Measurements from ENCODE around the gene LIN7A.

Gene LIN7A

DNA sequence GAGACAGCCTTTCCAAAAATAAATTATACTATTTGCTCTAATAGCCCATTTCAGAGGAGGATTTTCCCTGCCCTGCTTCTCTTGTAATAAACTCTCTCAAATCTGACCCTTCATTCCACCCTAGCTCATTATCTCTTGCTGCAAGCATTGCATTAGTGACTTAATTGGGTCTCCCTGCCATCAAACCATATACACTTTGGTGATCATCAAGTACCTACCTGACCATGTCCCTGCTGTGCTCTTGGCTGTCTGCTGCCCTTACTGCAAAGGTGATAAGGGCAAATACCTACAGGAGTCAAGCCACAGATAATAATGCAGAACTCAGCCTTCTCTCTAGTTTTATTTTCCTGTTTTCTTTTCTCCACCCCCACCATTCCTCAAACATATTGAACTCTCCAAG lies 88.4 kb downstream of the LIN7A start:
- no peak for DNase-seq

DNA sequence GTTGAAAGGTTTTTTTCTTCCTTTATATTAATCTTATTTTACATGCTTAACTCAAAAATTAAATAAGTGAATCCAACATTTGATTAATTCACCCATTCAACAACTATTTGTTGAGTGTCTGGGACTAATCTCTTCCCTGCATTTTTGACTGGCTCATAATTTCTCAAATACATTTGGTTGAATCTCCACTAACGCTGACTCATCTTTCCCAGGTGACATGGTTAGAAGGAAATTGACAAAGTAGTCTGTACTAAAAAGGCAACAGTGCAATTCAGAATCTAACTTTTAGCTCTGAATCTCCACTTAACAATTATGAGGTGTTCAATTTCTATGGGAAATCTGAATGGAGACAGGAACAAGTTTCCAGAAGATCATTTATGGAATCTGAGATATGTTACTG lies 88.9 kb downstream of the LIN7A start:
- no peak for DNase-seq

DNA sequence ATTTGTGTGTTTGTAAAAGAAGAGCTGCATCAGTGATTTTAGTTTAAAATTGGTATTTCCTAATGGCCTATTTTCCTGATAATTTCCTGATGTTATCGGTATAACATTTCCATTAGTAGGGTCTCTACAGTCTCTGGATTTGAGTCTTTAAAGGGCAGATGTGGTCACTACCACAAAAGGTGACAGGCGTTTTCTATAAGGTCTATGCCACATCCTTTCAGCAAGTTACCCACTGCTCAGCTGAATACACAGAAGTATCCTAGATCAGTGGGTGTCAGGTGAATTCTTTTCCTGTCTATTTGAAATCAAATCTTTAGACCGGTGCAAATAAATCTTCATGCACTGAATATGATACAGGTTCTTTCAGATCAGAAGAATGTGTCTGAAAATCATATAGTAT lies 90.2 kb downstream of the LIN7A start:
- no peak for DNase-seq

DNA sequence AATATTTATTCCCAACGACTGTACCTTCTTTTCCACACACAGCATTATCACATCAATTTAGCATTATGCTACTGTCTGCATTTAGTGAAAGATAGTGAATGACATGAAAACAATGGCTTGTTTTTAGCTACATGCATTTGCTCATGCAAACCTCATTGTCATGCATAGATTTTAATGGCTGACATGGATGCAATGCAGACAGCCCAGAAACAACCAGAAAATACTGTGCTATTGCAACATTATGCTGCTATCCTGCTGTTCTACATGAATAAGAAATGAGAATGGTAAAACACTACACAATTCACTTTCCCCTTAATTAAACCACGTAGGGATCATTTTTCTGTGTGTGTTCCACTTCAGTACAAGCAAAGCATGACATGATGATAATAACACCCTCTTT lies 90.8 kb downstream of the LIN7A start:
- no peak for DNase-seq

DNA sequence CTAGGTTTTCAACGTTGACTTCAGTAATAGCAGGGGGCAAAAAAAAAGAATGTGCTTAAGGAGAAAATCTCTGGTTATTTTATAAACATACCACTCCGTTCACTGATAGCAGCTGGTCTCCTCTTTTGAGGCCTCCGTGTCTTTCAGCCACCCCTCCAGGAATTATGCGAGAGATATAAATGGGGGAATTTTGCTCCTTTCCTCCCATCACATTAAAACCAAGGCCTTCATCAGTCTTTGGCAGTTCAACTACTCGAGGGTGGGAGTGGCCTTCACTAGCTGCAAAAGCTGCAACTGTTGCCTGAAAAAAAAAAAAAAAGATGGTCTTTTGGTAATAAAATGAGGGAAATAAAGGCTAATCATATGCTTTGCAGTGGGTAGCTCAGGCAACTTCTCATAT lies 92.1 kb downstream of the LIN7A start:
- DNase-seq: no peak

DNA sequence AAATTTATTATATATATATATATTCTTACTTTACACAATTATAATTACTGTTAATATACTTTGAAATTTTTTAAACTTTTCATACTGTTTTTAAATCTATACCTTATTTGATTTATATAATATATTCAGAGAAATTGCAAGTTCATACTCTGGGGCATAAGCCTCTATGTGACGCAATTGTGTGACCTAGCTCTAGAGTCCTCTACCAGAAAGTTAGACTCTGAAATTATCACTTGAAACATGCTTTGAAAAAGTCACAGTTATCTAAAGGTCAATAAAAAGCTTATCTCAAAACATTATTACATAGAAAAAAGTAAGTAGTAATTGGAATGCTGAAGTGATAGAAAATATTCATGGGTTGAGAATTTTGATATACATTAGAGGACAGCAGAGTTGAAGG lies 93.8 kb downstream of the LIN7A start:
- no peak for DNase-seq

DNA sequence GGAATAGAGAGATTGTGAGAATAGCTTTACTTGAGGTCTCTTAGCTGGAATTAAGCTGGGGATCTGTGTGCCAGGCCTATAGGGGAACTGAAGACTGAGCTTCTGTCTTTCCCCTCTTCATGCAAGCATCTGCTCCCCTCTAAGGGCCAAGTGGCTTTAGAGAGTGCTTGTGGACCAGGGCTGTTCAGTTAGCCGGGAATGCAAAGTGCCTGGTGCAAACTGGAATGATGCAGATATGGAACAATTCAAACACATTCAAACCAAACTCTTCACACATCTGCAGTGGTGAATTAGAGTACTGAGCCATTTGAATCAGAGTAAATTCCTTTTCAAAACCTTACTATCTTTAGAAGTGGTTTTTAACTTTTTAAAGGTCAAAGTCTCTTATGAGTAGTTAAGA lies 99.0 kb downstream of the LIN7A start:
- DNase-seq: no peak

DNA sequence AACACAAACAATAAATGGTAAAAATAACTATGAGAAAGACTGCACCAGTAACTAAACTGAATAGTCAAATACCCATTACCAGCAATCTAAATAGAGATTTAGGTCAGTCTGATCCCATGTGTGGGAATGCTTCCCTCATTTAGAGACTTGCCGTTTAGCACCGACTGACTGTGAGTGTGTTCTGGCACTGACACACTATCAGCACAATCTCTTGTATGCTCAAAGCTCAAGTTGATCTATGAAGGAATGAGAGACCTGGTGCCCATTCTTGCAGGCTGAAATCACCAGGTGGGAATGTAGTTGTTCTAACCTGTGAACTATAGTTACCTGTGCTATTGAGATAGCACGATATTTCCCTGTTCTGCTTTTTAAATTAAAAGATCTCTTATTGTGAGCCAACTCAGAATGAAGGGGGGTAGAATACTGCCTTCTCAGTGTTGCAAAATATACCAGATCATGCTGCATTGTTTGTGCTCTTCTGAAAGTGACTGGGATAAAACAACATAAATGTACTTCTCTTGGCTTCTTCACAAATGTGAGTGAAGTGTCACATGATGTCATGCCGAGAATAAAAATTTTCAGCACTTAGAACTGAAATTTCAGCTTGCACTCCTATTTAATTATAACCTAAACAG lies 99.6 kb downstream of the LIN7A start:
- no peak for DNase-seq

DNA sequence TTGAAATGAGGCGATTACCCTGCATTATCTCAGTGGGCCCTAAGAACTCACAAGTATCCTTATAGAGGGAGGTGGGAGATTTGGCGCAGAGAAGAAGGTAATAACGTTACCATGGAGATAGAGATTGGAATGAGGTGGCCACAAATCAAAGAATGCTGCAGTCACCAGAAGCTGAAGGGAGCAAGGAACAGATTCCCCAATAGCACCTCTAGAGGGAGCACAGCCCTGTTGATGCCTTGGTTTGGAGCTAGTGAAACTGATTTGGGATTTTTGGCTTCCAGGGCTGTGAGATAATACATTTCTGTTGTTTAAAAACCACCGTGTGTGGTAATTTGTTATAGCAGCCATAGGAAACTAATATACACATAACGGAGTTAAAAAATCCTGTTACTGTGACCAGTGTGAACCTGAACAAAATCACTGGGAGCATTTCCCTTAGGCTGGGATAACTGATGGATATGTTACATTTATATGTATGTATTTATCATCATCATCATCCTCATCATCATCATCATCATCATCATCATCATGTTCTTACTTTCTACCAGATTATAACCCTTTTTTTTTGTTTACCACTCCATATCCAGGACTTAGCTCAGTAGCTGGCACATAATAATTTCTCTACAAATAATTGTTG lies 100.3 kb downstream of the LIN7A start:
- peak; percentile 50 for DNase-seq

DNA sequence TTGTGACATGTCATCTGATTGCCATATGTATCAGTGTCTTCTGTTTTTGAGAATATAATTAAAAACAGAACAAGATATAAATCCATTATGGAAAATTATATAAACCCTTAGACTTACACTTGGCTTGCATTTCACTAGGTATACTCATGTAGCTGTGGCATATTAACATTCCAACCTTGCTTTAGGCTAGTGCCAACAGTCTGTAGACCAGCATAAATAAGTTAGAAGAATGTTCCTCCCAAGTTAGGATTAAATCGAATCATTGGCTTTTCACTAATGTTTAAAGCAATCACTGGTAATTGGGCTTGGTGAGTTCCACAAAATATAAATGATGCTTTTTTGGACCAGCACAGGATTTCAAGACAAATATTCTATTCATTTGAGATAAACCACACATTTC lies 103.0 kb downstream of the LIN7A start:
- DNase-seq: no peak

DNA sequence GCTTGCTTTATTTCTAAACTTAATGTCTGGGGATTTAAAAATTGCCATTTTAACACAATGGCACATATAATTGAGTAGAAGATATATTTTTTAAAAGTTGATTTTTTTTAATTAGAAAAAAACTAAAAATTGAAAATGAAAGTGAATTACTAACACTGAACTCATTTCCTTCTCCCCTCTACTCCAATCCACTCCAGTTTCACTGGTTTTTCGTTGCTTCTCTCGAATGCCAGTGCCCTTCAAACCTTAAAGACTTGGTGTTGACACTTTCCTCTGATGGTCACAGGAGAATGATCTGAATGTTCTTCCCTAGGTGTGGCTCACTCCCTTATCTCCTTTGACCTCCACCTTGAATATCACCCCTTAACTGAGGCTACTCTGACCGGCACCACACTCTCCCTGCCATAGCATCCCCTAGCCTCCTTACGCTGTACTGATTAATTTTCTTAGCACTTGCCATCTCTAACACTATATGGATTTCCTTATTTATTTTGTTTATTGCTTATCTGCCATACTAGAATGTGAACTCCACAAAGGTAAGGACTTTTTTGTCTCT lies 107.1 kb downstream of the LIN7A start:
- no peak for DNase-seq

DNA sequence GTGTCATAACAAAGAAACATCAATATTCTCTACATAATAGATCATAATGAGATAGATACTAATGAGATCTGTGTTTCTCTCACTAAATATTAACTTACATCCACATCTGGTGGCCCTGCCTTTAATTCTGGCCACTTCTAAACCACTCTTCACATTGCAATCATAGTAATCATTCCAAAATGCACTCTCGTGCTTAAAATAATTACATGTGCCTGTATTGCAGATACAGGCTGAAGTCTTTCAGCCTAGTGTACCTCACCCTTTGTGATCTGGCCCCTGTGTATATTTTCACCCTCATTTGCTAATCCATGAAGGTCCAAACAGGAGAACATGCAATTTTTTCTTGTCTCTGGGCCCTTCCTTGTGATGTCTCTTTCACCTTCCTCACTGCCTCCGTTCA lies 108.0 kb downstream of the LIN7A start:
- no peak for DNase-seq

DNA sequence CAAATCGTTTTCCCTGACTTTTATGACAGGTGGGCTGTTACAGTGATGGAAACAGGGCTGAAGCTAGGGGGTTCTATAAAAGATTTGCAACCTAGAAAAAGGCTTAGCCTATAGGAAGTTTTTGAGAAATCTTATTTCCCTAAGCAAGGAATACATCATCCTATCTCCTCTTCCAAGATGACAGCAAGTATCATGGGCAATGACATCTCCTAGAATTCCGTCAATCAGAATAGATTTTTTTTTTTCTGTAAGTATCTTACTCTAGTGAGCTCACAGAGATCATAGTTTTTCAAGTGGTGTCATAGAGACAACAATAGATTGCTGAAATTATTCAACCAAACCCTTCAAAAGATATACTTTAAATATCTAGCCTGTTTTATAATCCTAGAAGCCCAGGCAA lies 112.2 kb downstream of the LIN7A start:
- no peak for DNase-seq

DNA sequence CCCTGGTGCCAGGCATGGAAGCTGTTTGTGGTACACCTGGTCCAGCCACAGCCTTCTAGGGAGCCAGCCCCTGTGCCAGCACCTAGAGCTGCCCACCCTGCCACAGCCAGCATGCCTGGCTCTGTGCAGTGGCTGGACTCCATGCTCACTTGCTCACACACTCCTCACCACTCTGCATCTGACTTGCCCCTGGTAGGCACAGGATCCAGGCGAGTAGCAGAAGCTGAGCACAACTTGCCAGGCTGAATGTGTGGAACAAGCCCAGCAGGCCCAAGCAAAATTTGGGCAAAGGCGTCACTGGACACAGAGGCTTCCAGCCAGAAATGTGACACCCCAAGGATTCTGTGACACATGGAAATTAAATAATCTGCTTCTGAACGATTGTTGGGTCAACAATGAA lies 114.3 kb downstream of the LIN7A start:
- no peak for DNase-seq

DNA sequence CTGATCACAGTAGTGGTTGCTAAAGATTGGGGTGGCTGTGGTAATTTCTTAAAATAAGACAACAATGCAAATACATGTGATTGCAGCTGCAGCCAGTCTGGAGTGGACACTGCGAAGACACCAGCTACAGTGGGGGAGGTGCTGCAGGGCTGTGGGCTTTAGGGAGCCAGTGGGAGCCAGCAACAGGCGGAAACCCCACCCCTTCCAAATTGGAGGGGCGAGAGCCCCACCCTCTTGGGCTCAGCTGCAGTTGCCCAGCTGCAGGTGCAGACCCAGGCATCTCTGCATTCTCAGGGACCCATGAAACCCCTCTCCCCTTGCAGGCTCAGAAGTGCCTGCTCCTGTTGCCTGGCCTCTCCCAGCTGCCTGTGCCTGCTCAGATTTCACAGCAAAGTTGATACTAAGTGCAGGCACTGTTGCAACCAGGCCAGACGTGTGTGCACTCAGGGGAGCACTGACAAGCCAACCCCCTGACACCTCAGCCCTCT lies 116.2 kb downstream of the LIN7A start:
- no peak for DNase-seq

DNA sequence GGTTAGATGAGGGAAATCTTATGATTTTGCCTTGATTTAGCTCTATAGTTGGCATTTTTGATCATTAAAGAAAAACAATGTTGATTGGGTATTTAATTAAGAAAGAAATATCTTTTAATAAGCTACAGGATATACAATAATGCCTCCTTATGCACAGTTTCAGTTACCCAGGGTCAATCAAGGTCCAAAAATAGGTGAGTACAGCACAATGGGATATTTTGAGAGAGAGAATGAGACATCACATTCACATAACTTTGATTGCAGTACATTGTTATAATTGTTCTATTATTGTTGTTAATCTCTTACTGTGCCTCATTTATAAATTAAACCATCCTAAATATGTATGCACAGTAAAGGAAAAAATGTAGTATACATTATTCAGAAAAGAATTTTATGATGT lies 118.9 kb downstream of the LIN7A start:
- DNase-seq: no peak

DNA sequence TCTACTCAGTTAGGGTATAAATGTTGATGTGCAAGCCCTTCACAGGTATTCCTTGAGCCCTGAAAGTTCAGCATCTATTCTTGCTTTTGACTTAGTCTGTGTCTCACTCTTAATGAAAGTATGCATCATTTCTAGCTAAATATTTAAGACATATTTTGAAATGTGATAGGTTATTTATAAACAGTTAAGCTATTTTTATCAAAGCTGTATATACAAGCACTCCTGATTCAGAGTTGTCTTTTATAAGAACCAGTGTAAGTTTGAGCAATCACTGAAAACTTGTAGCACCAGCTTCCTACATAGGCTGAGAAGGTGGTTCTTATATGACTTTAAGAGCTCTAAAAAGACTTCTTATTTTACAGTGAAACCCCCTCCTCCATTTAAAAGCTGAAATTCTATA lies 122.4 kb downstream of the LIN7A start:
- no peak for DNase-seq

DNA sequence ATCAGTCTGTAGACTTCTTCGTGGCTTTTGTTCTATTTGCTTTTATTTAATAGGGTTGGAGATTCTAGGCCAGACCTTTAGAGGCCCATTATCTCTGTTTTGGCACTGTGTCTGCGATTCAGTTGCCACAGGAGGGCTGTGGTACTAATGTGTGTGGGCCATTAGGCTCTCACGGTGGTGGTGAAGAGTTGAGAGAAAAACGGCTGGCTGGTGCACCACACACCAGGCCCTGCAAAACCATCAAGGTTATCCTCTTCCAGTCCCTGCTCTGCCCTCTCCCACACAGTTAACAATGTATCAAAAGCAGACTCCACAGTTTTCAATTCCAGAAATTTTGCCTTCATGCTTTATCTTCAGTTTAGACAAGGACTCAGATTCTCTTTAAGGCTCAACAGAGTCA lies 123.3 kb downstream of the LIN7A start:
- no peak for DNase-seq

DNA sequence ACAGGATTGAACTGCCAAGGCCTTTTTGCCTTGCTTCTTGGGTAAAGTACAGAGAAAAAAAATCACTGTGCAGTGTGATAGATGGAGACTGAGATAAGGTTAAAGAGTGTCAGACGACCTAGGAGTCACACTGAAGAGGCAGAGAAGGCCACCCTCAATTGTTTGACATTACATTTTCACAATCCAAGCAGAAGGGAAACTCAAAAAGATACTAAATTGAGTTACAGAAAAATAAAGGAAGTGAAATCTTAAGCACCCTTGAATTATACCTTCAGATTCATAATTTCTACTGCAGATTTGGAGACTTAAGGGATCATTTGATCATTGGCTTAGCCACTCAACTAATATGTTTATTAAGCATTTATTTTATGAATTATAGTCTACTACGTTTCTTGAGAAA lies 123.9 kb downstream of the LIN7A start:
- no peak for DNase-seq

DNA sequence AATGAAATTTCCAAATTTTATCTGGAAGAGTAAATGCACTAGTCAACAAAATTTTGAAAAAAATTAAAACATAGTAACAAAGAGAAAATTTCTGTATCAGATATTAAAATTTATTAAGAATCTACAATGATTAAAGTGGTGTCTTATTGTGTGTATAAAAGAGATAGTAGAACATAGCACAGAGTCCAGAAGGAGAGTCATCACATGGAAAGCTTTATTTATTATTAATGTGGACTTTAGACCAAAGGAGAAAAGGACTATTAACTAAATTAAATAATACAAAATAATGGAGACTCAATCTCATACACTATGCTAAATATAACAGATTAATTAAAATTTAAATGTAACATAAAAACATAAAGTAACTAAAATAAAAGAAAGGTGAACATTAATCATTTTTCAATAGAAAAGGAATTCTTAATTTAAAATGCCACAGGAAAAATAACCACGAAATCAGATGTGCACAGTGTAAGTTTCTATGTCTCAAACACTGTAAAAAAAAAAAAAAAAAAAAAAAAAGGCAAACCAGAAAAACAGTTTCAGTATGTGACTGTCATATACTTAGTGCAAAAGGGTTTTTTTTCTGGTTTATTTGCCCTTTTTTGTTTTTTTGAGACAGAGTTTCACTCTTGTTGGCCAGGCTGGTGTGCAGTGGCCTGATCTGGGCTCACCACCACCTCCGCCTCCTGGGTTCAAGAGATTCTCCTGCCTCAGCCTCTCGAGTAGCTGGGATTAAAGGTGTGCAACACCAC lies 125.6 kb downstream of the LIN7A start:
- DNase-seq: no peak

DNA sequence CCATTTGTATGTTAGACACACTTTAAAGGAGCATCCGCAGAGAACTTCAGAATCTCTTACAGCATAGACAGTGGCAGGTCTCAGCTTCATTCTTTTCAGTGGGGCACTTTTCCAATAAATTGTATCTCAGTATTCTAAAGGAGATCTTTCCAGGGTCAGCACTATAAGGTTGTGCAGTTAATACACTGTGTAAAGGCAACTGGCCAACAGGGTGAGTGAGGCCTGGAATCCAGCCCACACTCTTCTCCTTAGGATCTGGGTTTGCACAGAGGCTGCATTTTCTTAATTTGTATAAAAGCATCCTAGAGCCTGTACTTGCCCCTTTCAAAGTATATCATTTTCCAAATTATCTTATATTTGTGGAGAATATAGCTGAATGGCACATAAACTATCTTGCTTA lies 126.9 kb downstream of the LIN7A start:
- no peak for DNase-seq

DNA sequence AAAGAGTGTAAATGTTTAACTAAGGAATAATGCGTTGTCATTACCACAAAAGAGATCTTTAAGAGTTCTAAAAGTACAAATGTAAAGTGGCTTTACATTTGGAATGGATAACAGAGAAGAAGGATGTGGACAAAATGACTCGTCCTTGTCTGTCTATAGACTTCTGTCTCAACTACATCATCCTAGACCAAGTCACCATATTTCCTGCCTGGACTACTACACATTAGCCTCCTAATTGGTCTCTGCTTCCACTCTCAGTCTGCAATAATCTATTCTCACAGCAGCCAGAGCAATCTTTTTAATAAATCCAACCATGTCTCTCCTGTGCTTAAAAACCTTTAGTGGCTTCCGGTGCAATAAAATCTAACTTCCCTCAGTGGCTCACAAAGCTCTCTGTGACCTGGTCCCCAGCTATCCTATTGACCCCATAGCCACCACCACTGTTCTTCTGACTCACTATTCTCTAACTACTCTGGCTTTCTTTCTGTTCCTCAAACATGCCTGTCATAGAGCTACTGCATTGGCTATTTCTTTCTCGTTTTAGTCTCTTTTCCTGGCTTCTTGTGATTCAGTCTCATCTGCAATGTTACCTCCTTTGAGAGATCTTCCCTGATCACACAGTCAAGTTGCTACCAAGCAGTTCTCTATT lies 130.0 kb downstream of the LIN7A start:
- peak; percentile 26 for DNase-seq

DNA sequence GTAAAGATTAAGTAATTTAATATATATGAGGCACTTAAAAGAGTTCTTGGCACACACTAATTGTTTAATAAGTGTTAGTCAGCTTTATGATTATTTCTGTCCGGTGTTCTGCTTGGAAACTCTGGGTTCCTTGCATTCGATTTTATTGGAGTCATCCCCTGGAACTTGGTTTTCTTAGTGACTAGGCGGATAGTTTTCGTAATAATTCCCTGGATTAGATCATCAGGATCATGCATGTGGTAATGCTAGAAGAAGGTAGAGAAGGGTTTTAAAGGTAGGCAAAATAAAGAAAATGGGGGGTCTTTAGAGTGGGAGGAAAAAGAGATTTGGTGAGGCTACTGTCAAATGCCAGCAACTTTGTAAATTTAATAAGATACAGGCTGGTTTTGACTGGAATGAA lies 132.6 kb downstream of the LIN7A start:
- no peak for DNase-seq
